Measurements from ENCODE around the gene WNK3. TPM values are rescaled to one million over a fixed set of nuclear protein-coding genes. Genes with fewer than 3 reads are reported as not detected.

The WNK3 gene
- total and polyA plus RNA-seq, 4 donors: 1.7 to 11.9 (median 7.5) TPM

DNA sequence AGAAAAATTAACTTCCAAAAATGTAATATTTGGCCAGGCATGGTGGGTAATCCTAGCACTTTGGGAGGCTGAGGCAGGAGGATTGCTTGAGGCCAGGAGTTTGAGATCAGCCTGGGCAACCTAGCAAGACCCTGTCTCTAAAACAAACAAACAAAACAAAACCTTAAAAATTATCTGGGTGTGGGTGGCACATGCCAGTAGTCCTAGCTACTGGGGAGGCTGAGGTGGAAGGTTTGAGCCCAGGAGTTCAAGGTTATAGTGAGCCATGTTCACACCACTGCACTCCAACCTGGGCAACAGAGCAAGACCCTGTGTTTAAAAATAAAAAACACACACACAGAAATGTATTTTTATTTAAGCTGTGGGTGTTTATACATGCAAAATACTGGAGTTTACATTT is 186.8 kb downstream of the WNK3 start:
- Histone ChIP-seq H3K9me3 (ENCODE audit: control insufficient read depth in 4 of 4, low read length in 3 of 4) (no peaks in the 10 kb centered on the region), H3K4me1 (ENCODE audit: control insufficient read depth in 4 of 4, insufficient read depth in 4 of 4, low read length in 3 of 4) (no peaks in the 10 kb centered on the region), H3K4me3 (ENCODE audit: low read depth in 1 of 3, low read length in 3 of 3) (no peak overlapping the region), H3K27ac (ENCODE audit: low read depth in 1 of 2, low read length in 2 of 2) (no peak overlapping the region), H3K9ac (ENCODE audit: low read depth in 1 of 2, low read length in 2 of 2) (no peak overlapping the region), H3K36me3 (ENCODE audit: control insufficient read depth in 4 of 4, insufficient read depth in 3 of 4, low read depth in 1 of 4, low read length in 3 of 4) (peaks cover 0 to 2% (median 0%) of the 10 kb centered on the region in 4 donors), H3K27me3 (ENCODE audit: control insufficient read depth in 4 of 4, insufficient read depth in 4 of 4, low read length in 3 of 4) (peaks cover 0 to 4% (median 0%) of the 10 kb centered on the region in 4 donors)
- no peak for DNase-seq (ENCODE audit: low spot score)
- TF ChIP-seq JUND (IDR thresholded peaks at IDR 0.05) (no peak), TAF1 (conservative IDR thresholded peaks at IDR 0.05) (no peak), EGR1 (IDR thresholded peaks at IDR 0.05; ENCODE audit: low read depth in 2 of 2) (no peak)
- TF ChIP-seq, protein P1, sequence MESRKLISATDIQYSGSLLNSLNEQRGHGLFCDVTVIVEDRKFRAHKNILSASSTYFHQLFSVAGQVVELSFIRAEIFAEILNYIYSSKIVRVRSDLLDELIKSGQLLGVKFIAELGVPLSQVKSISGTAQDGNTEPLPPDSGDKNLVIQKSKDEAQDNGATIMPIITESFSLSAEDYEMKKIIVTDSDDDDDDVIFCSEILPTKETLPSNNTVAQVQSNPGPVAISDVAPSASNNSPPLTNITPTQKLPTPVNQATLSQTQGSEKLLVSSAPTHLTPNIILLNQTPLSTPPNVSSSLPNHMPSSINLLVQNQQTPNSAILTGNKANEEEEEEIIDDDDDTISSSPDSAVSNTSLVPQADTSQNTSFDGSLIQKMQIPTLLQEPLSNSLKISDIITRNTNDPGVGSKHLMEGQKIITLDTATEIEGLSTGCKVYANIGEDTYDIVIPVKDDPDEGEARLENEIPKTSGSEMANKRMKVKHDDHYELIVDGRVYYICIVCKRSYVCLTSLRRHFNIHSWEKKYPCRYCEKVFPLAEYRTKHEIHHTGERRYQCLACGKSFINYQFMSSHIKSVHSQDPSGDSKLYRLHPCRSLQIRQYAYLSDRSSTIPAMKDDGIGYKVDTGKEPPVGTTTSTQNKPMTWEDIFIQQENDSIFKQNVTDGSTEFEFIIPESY (IDR thresholded peaks at IDR 0.05): no peak

DNA sequence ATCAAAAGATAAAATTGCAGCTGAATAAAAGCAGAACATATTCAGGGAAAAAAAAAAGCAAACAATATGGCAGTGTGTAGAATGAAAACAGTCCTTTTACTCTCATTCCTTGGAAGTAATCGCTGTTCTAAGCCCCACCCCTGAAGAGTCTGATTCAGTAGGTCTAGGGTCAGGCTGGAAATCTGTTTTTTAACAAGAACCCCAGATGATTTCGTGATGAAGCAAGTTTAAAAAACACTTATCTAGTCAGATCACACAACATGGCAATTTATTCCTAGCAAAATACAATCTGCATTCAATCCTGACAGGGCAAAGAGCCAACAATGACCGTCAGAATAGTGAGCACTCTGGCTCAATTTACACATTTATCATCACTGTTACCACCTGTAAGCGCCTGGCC is 190.9 kb downstream of the WNK3 start:
- H3K27ac ChIP-seq (ENCODE audit: low read depth in 1 of 2, low read length in 2 of 2): no peak overlapping the region
- no peak for TF ChIP-seq FOXA1 (IDR thresholded peaks at IDR 0.05)
- TF ChIP-seq, protein P2, sequence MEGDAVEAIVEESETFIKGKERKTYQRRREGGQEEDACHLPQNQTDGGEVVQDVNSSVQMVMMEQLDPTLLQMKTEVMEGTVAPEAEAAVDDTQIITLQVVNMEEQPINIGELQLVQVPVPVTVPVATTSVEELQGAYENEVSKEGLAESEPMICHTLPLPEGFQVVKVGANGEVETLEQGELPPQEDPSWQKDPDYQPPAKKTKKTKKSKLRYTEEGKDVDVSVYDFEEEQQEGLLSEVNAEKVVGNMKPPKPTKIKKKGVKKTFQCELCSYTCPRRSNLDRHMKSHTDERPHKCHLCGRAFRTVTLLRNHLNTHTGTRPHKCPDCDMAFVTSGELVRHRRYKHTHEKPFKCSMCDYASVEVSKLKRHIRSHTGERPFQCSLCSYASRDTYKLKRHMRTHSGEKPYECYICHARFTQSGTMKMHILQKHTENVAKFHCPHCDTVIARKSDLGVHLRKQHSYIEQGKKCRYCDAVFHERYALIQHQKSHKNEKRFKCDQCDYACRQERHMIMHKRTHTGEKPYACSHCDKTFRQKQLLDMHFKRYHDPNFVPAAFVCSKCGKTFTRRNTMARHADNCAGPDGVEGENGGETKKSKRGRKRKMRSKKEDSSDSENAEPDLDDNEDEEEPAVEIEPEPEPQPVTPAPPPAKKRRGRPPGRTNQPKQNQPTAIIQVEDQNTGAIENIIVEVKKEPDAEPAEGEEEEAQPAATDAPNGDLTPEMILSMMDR (IDR thresholded peaks at IDR 0.05; ENCODE audit: low read depth, low read length, missing input control): no peak
- TF ChIP-seq RXRA (IDR thresholded peaks at IDR 0.05): no peak
- no peak for TF ChIP-seq HNF4A (conservative IDR thresholded peaks at IDR 0.05)
- TF ChIP-seq HNF4G (IDR thresholded peaks at IDR 0.05): no peak
- TF ChIP-seq EGR1 (IDR thresholded peaks at IDR 0.05; ENCODE audit: low read depth in 2 of 2): no peak
- TF ChIP-seq JUND (IDR thresholded peaks at IDR 0.05): no peak
- TF ChIP-seq, protein P3, sequence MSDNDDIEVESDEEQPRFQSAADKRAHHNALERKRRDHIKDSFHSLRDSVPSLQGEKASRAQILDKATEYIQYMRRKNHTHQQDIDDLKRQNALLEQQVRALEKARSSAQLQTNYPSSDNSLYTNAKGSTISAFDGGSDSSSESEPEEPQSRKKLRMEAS (IDR thresholded peaks at IDR 0.05): no peak
- no peak for TF ChIP-seq NR2F2 (IDR thresholded peaks at IDR 0.05)
- no peak for TF ChIP-seq SP1 (IDR thresholded peaks at IDR 0.05)
- TF ChIP-seq, protein P4, sequence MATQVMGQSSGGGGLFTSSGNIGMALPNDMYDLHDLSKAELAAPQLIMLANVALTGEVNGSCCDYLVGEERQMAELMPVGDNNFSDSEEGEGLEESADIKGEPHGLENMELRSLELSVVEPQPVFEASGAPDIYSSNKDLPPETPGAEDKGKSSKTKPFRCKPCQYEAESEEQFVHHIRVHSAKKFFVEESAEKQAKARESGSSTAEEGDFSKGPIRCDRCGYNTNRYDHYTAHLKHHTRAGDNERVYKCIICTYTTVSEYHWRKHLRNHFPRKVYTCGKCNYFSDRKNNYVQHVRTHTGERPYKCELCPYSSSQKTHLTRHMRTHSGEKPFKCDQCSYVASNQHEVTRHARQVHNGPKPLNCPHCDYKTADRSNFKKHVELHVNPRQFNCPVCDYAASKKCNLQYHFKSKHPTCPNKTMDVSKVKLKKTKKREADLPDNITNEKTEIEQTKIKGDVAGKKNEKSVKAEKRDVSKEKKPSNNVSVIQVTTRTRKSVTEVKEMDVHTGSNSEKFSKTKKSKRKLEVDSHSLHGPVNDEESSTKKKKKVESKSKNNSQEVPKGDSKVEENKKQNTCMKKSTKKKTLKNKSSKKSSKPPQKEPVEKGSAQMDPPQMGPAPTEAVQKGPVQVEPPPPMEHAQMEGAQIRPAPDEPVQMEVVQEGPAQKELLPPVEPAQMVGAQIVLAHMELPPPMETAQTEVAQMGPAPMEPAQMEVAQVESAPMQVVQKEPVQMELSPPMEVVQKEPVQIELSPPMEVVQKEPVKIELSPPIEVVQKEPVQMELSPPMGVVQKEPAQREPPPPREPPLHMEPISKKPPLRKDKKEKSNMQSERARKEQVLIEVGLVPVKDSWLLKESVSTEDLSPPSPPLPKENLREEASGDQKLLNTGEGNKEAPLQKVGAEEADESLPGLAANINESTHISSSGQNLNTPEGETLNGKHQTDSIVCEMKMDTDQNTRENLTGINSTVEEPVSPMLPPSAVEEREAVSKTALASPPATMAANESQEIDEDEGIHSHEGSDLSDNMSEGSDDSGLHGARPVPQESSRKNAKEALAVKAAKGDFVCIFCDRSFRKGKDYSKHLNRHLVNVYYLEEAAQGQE (IDR thresholded peaks at IDR 0.05): no peak
- TF ChIP-seq, protein P1 (IDR thresholded peaks at IDR 0.05): no peak
- peaks cover 0 to 6% (median 0%) of the 10 kb centered on the region in 4 donors for H3K27me3 ChIP-seq (ENCODE audit: control insufficient read depth in 4 of 4, insufficient read depth in 4 of 4, low read length in 3 of 4)
- no peaks in the 10 kb centered on the region for H3K36me3 ChIP-seq (ENCODE audit: control insufficient read depth in 4 of 4, insufficient read depth in 3 of 4, low read depth in 1 of 4, low read length in 3 of 4)
- no peak overlapping the region for H3K9ac ChIP-seq (ENCODE audit: low read depth in 1 of 2, low read length in 2 of 2)
- 72% methylated on average over 4 of the region's 4 CpGs for WGBS
- H3K4me3 ChIP-seq (ENCODE audit: low read depth in 1 of 3, low read length in 3 of 3): no peak overlapping the region
- no peaks in the 10 kb centered on the region for H3K9me3 ChIP-seq (ENCODE audit: control insufficient read depth in 4 of 4, low read length in 3 of 4)
- DNase-seq (ENCODE audit: low spot score): no peak
- peaks cover 0 to 4% (median 0%) of the 10 kb centered on the region in 4 donors for H3K4me1 ChIP-seq (ENCODE audit: control insufficient read depth in 4 of 4, insufficient read depth in 4 of 4, low read length in 3 of 4)
